ENCODE results near the gene STX16.
"Not testable (repeated sequence)": the region's sequence is repeated elsewhere in the genome, so short reads cannot be mapped to it uniquely, and the experiment has no call there.

Gene STX16

GRCh38 chr20:58722877-58723627 lies 72.0 kb downstream of the STX16 start:
- no peak for DNase-seq (ENCODE audit: low read depth)

GRCh38 chr20:58723628-58723984 lies 72.5 kb downstream of the STX16 start:
- no peak for DNase-seq (ENCODE audit: low read depth)

GRCh38 chr20:58726156-58726555 lies 75.1 kb downstream of the STX16 start:
- not testable (repeated sequence) for DNase-seq (ENCODE audit: low read depth)
